ENCODE measurements around the gene SLC43A1. TPM values are rescaled to one million over a fixed set of nuclear protein-coding genes. Genes with fewer than 3 reads are reported as not detected.

The SLC43A1 gene
- total RNA-seq, 1 donor from 2014 or later, result 4.5 TPM

DNA sequence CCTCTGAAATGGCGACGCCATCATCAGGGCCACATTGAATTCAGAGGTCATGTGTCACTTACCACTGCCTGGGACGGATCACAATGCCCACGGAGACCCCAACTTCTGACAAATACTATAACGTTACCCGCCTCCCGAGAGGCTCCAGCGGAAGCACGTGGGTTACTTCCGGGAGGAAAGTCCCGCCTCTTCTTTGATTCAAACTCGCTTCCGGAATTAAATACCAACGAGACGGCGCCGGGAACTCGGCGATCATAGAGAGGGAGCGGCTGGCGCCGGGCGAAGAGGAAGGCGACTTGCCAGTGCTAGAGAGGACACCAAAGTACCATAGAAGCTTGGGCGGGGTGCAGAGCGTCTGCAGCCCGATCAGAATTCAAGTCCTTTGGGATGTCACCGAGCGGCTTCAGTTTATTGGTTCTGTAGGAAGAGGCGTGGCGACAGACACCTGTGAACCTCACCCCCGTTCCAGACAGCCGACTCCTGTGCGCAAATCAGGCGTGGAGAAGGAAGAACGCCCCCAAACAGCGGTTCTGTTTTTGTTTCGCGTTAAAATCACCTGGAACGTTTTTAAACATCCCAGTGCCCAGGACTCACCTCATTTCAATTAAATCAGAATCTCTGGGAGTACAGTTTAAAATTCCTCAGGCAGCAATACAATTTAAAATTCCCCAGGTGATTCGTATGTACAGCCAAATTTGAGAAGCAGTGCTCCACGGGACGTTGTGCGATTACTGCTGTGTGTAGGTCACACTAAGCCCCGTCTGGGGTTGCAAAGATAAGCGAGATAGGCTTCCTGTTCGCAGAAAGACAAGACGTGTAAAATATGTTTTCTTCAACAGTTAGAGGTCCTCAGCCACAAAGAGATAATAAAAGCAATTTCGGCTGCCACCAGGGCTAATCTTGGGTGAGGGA is 15.3 kb upstream of the SLC43A1 start, which contains the start of gene TIMM10:
Gene TIMM10 (minus strand): TSS at position 159 of the 912 bp plus-strand sequence. CDS start 565 bp downstream, outside the sequence.
- peak; percentile 96 for DNase-seq
- ATAC-seq, result peak; percentile 99
- intact Hi-C loops (cut with micrococcal nuclease), result no loop called here

DNA sequence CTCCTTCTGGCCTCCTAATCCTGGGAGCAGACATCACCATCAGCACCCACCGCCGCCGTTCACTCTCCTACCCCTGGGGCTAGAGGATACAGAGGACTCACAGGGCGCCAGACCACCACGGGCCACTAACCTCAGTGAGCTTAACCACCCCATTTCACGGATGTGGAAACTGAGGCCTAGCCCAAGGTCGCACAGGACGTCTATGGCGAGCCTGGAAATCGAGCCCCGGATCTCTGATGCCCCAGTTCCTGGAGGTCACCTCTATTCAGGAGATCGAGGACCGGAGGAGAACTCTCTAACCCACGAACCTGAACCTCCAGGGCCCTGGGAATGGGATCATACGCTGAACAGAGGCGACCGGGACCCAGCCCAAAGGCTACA is 14.7 kb upstream of the SLC43A1 start:
- no peak for ATAC-seq
- intact Hi-C loops (cut with micrococcal nuclease), result no loop called here

DNA sequence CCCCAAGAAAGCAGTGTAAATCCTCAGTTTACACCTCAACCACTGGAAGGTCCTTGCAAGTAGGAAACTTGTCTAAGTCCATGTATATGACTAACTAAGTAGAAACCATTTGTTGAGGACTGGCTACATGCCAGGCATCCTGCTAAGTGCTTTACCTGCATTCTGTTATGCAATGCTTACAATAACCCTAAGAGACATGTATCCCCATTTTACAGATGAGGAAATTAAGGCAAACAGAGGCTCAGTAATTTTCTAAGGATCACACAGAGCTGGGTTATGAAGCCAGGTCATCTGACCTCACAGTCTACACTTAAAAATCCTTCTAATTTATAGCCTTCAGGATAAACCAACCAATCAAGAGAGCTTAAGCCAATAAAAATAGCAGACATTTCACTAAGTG is 13.5 kb upstream of the SLC43A1 start:
- DNase-seq (no peak), ATAC-seq (no peak)
- intact Hi-C loops (cut with micrococcal nuclease), result loop anchor here (5.0 kb wide), 1 partner anchor 37 kb away; no protein-coding TSS in a partner anchor

More for the DNA sequence above, 14.7 kb upstream of the SLC43A1 start:
- DNase-seq, result peak; percentile 39

DNA sequence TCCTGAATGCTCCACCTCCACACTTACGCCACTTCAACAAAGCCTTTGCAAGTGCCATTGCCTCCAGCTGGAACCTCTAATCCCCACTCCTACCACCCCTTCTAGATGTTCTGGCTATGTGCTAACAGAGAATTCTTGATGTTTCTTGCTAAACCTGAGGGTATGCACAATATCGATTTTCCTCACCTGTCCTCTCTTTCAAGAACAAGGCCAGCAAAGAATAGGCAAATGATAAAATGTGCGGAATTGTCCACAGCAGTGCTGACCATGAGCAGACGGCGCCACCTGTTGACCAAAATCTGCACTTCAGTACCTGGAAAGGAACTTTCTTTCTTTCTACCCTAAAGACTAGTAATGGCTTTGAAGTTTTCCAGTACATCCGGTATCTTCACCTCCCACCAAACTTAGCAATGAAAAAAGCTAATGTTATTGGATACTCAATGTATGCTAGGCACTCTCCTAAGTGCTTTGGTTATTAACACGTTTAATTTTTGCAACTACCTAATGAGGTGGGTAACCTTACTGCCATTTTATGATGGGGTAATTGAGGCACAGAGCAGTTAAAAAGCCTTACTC is 11.6 kb upstream of the SLC43A1 start:
- intact Hi-C loops (cut with micrococcal nuclease), result loop anchor here (5.0 kb wide), 1 partner anchor 35 kb away; no protein-coding TSS in a partner anchor
- DNase-seq (peak; percentile 80), ATAC-seq (peak; percentile 17)

DNA sequence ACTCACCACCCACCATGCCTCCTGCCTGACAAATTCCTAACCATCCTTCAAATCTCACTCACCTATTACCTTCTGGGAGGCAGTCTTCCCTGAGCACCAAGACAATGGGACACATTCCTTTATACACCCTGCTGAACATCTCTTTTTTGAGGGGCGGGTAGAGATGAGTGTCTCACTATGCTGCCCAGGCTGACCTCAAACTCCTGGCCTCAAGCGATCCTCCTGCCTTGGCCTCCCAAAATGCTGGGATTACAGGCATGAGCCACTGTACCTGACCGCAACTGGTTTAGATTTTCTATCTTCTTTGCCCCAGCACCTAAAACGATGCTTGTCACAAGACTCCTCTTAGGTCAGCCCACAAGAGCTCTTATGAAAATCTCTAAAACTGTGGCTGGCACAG is 7.9 kb upstream of the SLC43A1 start:
- intact Hi-C loops (cut with micrococcal nuclease), result no loop called here
- DNase-seq (no peak), ATAC-seq (no peak)

DNA sequence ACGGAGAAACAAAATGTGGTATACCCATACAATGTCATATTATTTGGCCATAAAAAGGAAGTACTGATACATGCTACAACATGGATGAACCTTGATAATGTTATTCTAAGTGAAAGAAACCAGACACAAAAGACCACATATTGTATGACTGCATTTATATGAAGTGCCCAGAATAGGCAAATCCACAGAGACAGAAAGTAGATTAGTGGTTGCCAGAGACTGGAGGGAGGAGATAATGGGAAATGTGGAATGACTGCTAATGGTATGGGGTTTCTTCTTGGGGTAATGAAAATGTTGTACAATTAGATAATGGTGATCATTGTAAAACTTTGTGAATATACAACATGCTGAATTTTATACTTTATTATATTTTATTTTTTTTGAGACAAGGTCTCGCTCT is 5.6 kb upstream of the SLC43A1 start:
- intact Hi-C loops (cut with micrococcal nuclease), result no loop called here
- ATAC-seq, result no peak
- no peak for DNase-seq

DNA sequence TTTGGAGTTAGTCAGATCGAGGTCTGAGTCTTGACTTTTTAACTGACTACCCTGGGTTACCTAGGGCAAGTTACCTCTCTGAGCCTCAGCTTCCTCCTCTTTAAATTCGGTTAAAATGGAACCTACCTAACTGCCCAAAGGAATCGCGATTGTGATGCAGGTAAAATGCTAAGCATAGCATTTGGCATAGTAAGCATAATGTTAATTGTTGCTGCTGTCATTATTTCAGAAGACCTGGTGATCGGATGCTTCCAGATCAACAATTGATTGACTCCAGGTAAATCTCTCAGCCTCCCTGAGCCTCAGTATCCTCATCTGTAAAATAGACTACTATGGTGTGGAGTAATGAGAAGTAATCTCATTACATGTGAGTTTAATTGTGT is 550 bp upstream of the SLC43A1 start:
- DNase-seq, result no peak
- intact Hi-C loops (cut with micrococcal nuclease), result no loop called here
- ATAC-seq, result no peak

DNA sequence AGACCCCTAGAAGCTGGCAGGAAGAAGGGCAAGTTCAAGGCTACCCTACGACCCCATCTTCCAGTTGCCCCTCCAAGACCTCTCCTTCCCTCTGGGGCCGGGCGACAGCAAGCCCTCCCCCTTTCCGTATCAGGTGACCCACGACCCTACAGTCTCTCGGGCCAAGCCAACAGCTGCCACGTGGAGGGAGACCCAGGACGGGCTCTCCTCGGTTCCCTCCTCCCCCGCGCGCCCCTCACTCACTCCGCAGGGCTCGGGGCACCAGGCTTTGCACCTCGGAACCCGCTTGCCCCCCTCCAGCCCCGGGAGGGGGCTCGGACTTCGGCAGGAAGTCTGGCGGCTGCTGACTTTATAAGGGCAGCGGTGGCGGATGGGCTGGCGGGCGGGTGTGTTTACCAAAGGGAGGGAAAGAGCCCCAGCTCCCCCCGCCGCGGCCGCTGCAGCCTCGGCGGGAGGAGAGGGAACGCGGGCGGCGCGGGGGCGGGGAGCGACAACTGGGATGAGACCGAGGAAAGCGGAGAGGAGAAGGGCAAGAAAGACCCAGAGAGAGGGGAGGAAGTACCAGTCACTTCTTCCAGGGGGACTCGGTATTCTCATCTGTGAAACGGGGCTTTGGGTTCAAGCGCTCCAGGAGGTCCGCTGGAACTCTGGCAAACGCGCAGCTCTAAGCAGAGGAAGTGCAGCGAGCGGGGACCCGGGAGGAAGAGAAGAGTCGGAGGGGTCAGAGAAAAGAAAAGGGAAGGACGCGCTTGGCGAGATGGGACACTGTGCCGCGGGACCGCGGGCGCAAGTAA is 767 bp downstream of the SLC43A1 start:
- peak; percentile 83 for ATAC-seq
- intact Hi-C loops (cut with micrococcal nuclease), result no loop called here
- DNase-seq, result peak; percentile 79

DNA sequence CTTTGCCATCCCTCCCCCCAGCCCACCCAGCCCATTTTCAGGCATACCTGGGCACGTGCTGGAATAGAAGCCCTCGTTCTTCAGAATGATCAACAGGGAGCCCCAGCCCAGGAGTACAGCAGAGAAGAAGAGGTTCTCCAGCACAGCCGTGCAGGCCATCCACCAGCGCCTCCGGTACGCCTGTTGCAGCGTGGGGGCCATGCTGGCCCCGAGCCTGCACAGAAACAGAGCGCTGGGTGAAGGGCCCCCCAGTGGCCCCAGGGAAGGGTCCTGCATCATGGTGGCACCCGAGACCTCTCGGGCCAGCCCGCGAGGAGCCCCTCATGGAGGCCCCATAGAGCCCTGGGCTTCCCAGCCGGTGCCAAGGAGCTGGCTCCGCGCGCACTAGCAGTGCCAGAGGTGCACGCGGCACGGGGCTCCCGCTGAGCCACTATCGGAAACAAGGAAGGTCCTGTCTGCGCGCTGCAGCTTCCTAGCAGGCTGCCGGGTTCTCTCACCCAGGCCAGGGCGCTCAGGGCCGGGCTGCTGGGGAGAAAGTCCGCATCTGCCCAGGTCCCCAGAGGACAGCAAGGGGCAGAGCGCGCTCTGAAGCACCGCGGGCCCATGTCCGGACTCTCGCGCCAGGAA is 1.5 kb downstream of the SLC43A1 start:
- intact Hi-C loops (cut with micrococcal nuclease), result no loop called here
- DNase-seq, result peak; percentile 66
- peak; percentile 70 for ATAC-seq

DNA sequence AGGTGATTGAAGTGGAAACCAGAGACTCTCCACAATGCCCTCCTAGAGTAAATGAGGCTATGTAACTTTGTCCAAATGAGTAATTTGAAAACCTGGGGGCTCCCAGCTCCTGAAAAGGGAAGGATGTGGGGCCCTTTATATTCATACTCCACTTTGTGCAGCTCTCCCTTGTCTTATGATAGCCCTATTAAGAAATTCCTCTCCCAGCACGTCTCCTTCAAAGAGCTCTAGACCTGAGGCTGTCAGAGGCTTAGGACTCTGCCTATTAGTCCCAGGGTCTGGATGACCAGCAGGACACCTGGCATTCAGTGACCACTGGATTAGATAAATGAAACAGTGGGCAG is 2.1 kb downstream of the SLC43A1 start:
- ATAC-seq, result no peak
- intact Hi-C loops (cut with micrococcal nuclease), result no loop called here
- DNase-seq, result no peak

DNA sequence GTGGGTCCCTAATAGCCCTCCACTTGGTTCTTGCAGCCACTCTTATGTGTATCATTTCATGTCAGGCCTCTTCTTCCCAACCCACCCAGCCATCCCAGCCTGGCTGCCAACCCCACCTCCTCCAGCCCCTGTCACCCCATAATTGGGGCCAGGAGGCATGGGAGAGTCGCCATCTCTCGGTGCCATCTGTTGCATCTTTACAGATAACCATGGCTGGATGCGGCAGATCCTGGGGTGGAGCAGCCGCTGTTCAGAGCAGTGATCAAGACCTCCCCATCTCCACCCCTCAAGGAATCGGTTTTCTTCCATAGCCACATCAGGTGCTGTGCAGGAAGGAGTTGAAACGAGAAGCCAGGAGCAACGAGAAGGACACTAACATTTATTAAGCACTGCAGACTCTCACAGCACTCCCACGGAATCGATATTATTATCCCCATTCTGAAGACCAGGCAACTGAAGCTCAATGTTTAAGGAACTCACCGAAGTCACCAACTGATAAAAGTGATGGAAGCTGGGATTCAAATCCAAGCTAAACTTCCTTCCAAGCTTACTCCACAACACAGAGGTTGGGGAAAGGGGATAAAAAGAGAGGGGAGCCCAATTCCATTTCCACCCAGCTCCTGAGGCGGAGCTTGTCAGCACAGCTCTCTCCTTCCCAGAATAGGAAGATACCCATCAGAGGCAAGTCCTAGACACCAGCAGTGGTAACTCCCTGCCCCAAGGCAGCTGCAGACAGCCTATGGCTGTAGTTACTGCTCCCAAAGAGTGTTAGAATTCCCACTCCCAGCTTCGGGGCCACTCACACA is 2.7 kb downstream of the SLC43A1 start:
- no peak for ATAC-seq

DNA sequence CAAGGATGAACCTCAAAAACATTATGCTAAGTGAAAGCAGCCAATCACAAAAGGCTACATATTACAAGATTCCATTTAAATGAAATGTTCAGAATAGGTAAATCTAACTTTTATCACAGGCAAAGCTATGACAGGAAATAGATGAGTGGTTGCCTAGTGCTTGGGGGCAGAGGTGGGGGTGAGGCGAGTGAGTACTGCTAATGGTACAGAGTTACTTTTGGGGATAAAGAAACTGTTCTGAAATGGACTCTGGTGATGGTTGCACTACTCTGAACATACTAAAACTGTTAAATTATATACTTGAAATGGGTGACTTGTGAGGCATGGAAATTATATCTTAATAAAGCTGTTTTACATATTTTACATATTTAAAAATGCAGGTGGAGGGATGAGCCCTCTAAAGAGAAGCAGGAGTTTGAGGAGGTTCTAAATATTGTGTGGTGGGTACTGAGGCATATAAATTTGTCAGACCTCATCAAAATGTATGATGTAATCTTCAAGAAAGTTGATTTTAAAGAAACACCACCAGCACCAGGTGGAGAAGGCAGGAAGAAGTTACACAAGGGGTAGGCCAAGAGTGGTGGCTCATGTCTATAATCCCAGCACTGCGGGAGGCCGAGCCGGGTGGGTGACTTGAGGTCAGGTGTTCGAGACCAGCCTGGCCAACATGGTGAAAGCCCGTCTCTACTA is 3.6 kb downstream of the SLC43A1 start:
- DNase-seq, result no peak
- no peak for ATAC-seq
- intact Hi-C loops (cut with micrococcal nuclease), result no loop called here

More for the DNA sequence above, 2.7 kb downstream of the SLC43A1 start:
- intact Hi-C loops (cut with micrococcal nuclease), result no loop called here
- no peak for DNase-seq

DNA sequence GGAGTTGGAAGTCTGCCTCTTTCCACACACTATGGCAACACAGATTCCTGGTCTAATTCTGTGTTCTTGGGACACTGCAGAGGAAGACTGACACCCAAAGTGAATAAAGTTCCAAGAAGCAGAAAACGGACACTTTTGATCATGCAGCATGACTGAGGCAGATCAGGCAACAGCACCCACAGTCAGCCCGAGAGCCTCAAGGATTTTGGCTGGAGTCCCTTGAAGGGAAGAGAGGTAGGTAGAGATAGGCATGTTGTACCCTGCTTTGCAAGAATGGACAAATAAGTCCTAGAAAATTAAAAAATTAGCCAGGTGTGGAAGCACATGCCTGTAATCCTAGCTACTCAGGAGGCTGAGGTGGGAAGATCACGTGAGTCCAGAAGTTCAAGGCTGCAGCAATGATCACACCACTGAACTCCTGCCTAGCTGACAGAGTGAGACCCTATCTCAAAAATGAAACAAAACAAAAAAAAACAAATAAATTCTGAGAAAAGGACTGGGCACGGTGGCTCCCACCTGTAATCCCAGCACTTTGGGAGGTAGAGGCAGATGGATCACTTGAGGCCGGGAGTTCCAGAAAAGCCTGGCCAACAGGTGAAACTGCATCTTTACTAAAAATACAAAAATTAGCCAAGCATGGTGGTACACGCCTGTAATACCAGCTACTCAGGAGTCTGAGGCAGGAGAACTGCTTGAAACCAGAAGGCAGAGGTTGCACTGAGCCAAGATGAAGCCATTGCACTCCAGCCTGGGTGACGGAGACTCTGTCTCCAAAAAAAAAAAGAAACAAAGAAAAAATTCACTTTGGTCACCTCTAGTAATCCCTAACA is 6.9 kb downstream of the SLC43A1 start:
- DNase-seq, result no peak
- intact Hi-C loops (cut with micrococcal nuclease), result no loop called here
- no peak for ATAC-seq

DNA sequence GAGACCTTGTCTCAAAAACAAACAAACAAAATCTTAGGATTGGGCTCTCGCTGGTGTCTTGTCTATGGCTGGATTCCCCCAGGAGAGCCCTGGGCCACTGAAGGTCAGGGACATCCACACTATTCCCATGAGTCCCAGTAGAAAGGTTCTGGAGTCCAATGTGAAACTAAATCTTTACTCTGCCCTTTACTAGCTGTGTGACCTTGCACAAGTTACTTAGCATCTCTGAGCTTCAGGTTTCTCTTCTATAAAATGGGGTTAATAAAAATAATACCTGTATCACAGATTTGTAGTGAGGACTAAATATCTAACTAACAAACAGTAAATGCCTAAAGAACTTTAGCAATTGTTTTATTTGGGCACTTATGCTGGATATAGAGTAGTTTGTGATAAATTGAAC is 9.0 kb downstream of the SLC43A1 start:
- ATAC-seq (no peak), DNase-seq (no peak)
- intact Hi-C loops (cut with micrococcal nuclease), result no loop called here

DNA sequence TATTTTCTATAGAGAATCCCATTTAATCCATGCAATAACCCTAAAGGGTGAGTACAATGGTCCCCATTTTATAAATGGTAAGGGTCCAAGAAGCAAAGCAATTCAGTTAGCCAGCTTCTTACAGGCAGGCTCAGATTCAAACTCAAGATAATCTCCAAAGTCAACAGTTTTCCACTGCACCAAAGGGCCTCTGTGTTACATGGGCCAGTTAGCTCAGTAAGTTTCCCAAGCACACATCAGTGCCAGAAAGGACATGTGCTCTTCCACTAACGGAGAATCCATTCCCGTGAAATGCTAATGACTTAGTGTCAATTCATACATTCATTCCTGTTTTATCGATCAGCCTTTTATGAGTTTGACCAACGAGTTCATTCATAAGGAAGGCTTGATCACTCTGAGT is 11.0 kb downstream of the SLC43A1 start:
- intact Hi-C loops (cut with micrococcal nuclease), result no loop called here
- ATAC-seq (no peak), DNase-seq (no peak)

DNA sequence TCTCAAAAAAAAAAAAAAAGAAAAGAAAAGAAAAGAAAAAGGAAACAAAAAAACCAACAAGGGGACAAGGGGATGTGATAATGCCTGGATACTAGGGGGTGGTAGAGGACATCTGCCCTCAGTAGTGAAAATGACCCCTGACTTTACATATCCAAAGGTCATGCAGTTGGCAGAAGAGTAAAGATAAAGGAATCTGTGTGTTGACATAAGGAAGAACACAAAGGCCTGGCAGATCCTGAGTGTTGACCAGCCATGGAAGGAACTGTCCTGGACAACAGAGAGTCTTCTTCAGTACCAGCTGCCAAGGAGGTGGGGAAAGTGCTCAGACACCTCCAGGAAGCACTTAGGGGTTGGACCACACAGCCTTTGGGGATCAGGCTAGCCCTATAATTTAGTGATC is 12.6 kb downstream of the SLC43A1 start:
- ATAC-seq (no peak), DNase-seq (no peak)
- intact Hi-C loops (cut with micrococcal nuclease), result no loop called here

DNA sequence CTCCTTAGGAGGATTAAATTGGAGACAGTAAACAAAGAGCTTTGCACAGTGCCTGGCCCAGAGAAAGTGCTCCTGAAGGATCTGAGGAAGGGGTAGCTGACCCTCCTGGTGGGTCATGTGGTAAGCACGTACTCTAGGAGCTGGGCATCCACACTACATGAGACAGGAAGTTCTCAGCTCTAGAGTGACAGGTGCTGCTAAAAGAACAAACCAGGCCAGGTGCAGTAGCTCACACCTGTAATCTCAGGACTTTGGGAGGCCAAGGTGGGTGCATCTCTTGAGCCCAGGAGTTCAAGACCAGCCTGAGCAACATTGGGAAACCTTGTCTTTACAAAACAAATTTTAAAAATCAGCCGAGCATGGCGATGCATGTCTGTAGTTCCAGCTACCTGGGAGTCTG is 13.1 kb downstream of the SLC43A1 start:
- intact Hi-C loops (cut with micrococcal nuclease), result no loop called here
- DNase-seq (no peak), ATAC-seq (no peak)
